NCI-H1694 (cell line): Measurements from ENCODE around the gene MROH8.
"Not testable (repeated sequence)": the region's sequence is repeated elsewhere in the genome, so short reads cannot be mapped to it uniquely, and the experiment has no call there.

Experiments
- DNase-seq: peaks from one replicate; lab custom pipeline; 2025; lab: John Stamatoyannopoulos, UW

Gene MROH8

GRCh38 chr20:37090407-37090806 lies 88.9 kb downstream of the MROH8 start:
- DNase-seq = no peak

GRCh38 chr20:37081717-37082289 lies 97.5 kb downstream of the MROH8 start:
- DNase-seq = no peak

GRCh38 chr20:37077009-37077408 lies 102.3 kb downstream of the MROH8 start:
- DNase-seq = no peak

GRCh38 chr20:37075932-37076685 lies 103.2 kb downstream of the MROH8 start:
- no peak for DNase-seq

- no peak for DNase-seq
Observed at GRCh38 chr20:37072293-37073196, 106.8 kb downstream of the MROH8 start.

- no peak for DNase-seq
Observed at GRCh38 chr20:37071481-37071911, 107.9 kb downstream of the MROH8 start.

GRCh38 chr20:37069563-37069962 lies 109.8 kb downstream of the MROH8 start:
- DNase-seq = not testable (repeated sequence)

- DNase-seq = no peak
Observed at GRCh38 chr20:37066168-37066567, 113.2 kb downstream of the MROH8 start.

GRCh38 chr20:37055276-37055675 lies 124.1 kb downstream of the MROH8 start:
- no peak for DNase-seq

GRCh38 chr20:37053230-37053950 lies 126.0 kb downstream of the MROH8 start:
- no peak for DNase-seq
